Memory B cell (primary cell): ENCODE measurements around the gene PTPRN2.

Experiments
- ATAC-seq: fragments of 150-1000 bp; cut with Tn5 transposase; 2 replicates; pipeline ENCODE4 v1.10.0; 2021; ENCODE audit warnings: low read depth, mild to moderate bottlenecking, moderate library complexity
- DNase-seq, 2 donors: peaks; one replicate each; pipeline ENCODE4 v3.0.0; 2022; ENCODE audit warnings: low spot score in 2 of 2
- H3K27ac Mint-ChIP-seq: one replicate; pipeline ENCODE4 v1.8.0; 2022; ENCODE audit warnings: mild to moderate bottlenecking, moderate library complexity, mixed read lengths
- H3K27me3 Mint-ChIP-seq: one replicate; pipeline ENCODE4 v1.8.0; 2022; ENCODE audit warnings: mixed read lengths
- H3K36me3 Mint-ChIP-seq: one replicate; pipeline ENCODE4 v1.8.0; 2022; ENCODE audit warnings: mild to moderate bottlenecking, mixed read lengths
- H3K4me1 Mint-ChIP-seq: one replicate; pipeline ENCODE4 v1.8.0; 2022; ENCODE audit warnings: mixed read lengths
- H3K4me3 Mint-ChIP-seq: one replicate; pipeline ENCODE4 v1.8.0; 2022; ENCODE audit warnings: mild to moderate bottlenecking, moderate library complexity, mixed read lengths
- H3K9me3 Mint-ChIP-seq: one replicate; pipeline ENCODE4 v1.8.0; 2022; ENCODE audit warnings: mixed read lengths

PTPRN2 gene

DNA sequence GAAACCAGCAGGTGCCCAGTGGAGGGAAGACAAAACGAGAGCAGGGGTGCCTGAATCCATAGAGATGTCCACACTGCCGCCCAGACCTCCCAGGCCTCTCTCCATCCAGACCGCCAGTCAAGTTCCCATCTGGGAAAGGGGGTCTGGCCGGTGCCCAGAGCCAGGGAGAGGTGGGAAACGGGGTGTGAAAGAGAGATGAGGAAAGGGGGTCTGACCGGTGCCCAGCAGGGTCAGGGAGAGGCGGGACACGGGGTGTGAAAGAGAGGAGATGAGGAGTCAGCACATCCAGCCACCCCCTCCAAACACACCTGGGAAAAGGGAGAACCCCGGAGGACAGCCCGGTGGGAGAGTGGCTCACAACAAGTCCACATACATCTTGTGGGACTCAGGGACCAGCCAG, 185.8 kb downstream of the PTPRN2 start:
- no peak for DNase-seq
- peaks cover 5% of the 10 kb centered on the region for H3K36me3 Mint-ChIP-seq
- H3K27ac Mint-ChIP-seq, result no peak overlapping the region
- peaks cover 8% of the 10 kb centered on the region for H3K9me3 Mint-ChIP-seq
- H3K27me3 Mint-ChIP-seq, result no peaks in the 10 kb centered on the region
- H3K4me1 Mint-ChIP-seq, result no peaks in the 10 kb centered on the region
- no peak for ATAC-seq
- no peak overlapping the region for H3K4me3 Mint-ChIP-seq

- Mint-ChIP-seq H3K36me3 (peaks cover 5% of the 10 kb centered on the region), H3K9me3 (peaks cover 8% of the 10 kb centered on the region), H3K27me3 (no peaks in the 10 kb centered on the region), H3K4me1 (no peaks in the 10 kb centered on the region), H3K4me3 (no peak overlapping the region), H3K27ac (no peak overlapping the region)
- ATAC-seq (no peak), DNase-seq (no peak)
Observed at GRCh38 chr7:158401295-158401694, 186.3 kb downstream of the PTPRN2 start.

GRCh38 chr7:158400601-158401225, 186.9 kb downstream of the PTPRN2 start:
- ATAC-seq (no peak), DNase-seq (no peak)
- no peak overlapping the region for H3K27ac Mint-ChIP-seq
- H3K36me3 Mint-ChIP-seq, result peaks cover 5% of the 10 kb centered on the region
- H3K4me3 Mint-ChIP-seq, result no peak overlapping the region
- no peaks in the 10 kb centered on the region for H3K4me1 Mint-ChIP-seq
- H3K9me3 Mint-ChIP-seq, result peaks cover 8% of the 10 kb centered on the region
- H3K27me3 Mint-ChIP-seq, result no peaks in the 10 kb centered on the region

DNA sequence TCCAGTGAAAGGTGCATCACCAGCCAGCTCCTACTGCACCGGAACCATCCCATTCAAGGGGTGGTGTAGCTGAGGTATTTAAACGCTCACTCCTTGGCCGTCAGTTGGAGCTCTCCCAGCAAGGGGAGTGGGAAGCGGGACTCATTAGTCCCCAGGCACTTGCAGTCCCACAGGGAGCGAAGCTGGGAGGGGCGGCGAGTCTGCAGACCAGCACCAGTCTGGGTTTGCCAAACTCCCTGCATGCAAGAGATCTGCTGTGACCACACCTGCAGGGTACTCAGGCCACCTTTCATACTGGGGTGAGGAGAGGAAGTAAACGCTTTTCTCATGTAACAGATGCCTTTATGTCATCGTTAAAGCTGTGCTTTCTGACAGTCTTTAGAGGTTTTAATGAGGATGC, 187.9 kb downstream of the PTPRN2 start:
- Mint-ChIP-seq H3K9me3 (peaks cover 8% of the 10 kb centered on the region), H3K36me3 (peaks cover 5% of the 10 kb centered on the region)
- ATAC-seq, result no peak

GRCh38 chr7:158398750-158399149, 188.9 kb downstream of the PTPRN2 start:
- Mint-ChIP-seq H3K4me1 (no peaks in the 10 kb centered on the region), H3K36me3 (peaks cover 5% of the 10 kb centered on the region), H3K27me3 (no peaks in the 10 kb centered on the region), H3K27ac (no peak overlapping the region), H3K9me3 (peaks cover 8% of the 10 kb centered on the region), H3K4me3 (no peak overlapping the region)
- DNase-seq, result no peak
- no peak for ATAC-seq

More for the DNA sequence above, 187.9 kb downstream of the PTPRN2 start:
- no peaks in the 10 kb centered on the region for H3K27me3 Mint-ChIP-seq
- no peak for DNase-seq
- H3K4me3 Mint-ChIP-seq, result no peak overlapping the region
- H3K27ac Mint-ChIP-seq, result no peak overlapping the region
- no peaks in the 10 kb centered on the region for H3K4me1 Mint-ChIP-seq

- peaks cover 5% of the 10 kb centered on the region for H3K36me3 Mint-ChIP-seq
Observed at GRCh38 chr7:158397885-158398284, 189.7 kb downstream of the PTPRN2 start.

GRCh38 chr7:158396982-158397862, 190.4 kb downstream of the PTPRN2 start:
- Mint-ChIP-seq H3K9me3 (peaks cover 8% of the 10 kb centered on the region), H3K27ac (no peak overlapping the region), H3K36me3 (peaks cover 5% of the 10 kb centered on the region), H3K4me3 (no peak overlapping the region), H3K4me1 (no peaks in the 10 kb centered on the region), H3K27me3 (no peaks in the 10 kb centered on the region)
- DNase-seq (no peak), ATAC-seq (no peak)

More at GRCh38 chr7:158397885-158398284, 189.7 kb downstream of the PTPRN2 start:
- no peaks in the 10 kb centered on the region for H3K4me1 Mint-ChIP-seq
- H3K4me3 Mint-ChIP-seq, result no peak overlapping the region
- DNase-seq (no peak), ATAC-seq (no peak)
- H3K9me3 Mint-ChIP-seq, result peaks cover 8% of the 10 kb centered on the region
- H3K27ac Mint-ChIP-seq, result no peak overlapping the region
- H3K27me3 Mint-ChIP-seq, result no peaks in the 10 kb centered on the region

GRCh38 chr7:158396301-158396905, 191.2 kb downstream of the PTPRN2 start:
- Mint-ChIP-seq H3K4me1 (no peaks in the 10 kb centered on the region), H3K27ac (no peak overlapping the region), H3K4me3 (no peak overlapping the region), H3K36me3 (peaks cover 5% of the 10 kb centered on the region), H3K27me3 (no peaks in the 10 kb centered on the region), H3K9me3 (peaks cover 8% of the 10 kb centered on the region)
- DNase-seq (no peak), ATAC-seq (no peak)

DNA sequence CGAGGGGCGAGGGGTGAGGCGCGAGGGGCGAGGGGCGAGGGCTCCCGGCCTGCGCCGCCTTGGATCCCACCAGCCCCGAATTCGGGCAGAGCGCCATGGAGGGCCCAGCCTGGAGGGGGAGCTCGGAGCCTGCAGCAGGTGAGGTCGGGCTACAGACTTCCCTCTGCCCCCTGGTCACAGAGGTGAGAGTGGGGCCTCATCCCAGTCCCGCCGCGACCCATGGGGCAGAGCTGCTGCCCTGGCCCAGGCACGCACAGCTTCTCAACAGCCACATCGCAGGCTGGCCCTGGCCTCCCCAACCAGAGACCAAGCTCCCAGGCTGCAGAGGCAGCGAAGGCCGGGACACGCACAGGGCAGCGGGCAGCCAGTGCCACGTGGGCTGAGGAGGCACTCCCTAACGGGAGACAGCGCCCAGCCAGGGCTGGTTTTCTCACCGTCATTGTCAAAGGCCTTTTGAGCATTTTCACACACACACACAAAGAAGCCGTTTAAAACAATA, 191.8 kb downstream of the PTPRN2 start:
- Mint-ChIP-seq H3K9me3 (peaks cover 8% of the 10 kb centered on the region), H3K4me1 (no peaks in the 10 kb centered on the region), H3K36me3 (peaks cover 5% of the 10 kb centered on the region), H3K4me3 (no peak overlapping the region), H3K27me3 (no peaks in the 10 kb centered on the region), H3K27ac (no peak overlapping the region)
- DNase-seq (no peak), ATAC-seq (no peak)

DNA sequence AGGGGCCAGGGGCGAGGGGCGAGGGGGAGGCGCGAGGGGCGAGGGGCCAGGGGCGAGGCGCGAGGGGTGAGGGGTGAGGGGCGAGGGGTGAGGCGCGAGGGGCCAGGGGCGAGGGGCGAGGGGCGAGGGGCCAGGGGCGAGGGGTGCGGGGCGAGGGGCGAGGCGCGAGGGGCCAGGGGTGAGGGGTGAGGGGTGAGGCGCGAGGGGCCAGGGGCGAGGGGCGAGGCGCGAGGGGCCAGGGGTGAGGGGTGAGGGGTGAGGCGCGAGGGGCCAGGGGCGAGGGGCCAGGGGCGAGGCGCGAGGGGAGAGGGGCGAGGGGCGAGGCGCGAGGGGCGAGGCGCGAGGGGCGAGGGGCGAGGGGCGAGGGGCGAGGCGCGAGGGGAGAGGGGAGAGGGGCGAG, 192.3 kb downstream of the PTPRN2 start:
- Mint-ChIP-seq H3K4me3 (no peak overlapping the region), H3K4me1 (no peaks in the 10 kb centered on the region), H3K36me3 (peaks cover 5% of the 10 kb centered on the region), H3K27ac (no peak overlapping the region), H3K9me3 (peaks cover 8% of the 10 kb centered on the region), H3K27me3 (no peaks in the 10 kb centered on the region)
- DNase-seq (no peak), ATAC-seq (no peak)

DNA sequence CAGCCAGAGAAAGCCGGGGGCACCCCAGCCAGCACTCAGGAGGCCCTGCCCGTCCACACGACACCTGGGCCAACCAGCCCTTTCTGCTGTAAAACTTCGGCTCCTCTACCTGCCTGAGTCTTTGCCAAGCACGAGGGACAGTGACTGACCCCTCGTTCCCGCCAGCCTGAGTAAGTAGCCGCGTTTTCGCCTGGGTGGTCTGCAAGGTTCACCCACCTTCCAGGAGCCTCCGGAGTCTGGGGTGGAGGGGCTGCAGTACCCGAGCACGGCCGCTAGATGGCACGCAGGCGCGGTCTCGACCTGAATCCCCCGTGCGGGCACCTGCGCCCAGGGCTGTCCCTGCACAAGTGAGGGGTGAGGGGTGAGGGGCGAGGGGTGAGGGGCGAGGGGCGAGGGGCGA, 192.7 kb downstream of the PTPRN2 start:
- ATAC-seq, result no peak
- DNase-seq, result peak; percentile 11 to 16
- Mint-ChIP-seq H3K9me3 (peaks cover 8% of the 10 kb centered on the region), H3K4me3 (no peak overlapping the region), H3K27ac (no peak overlapping the region), H3K27me3 (no peaks in the 10 kb centered on the region), H3K4me1 (no peaks in the 10 kb centered on the region), H3K36me3 (peaks cover 5% of the 10 kb centered on the region)

GRCh38 chr7:158393926-158394625, 193.5 kb downstream of the PTPRN2 start:
- Mint-ChIP-seq H3K4me3 (no peak overlapping the region), H3K9me3 (peaks cover 7% of the 10 kb centered on the region), H3K27ac (no peak overlapping the region), H3K27me3 (no peaks in the 10 kb centered on the region), H3K36me3 (peaks cover 3% of the 10 kb centered on the region), H3K4me1 (no peaks in the 10 kb centered on the region)
- no peak for DNase-seq
- no peak for ATAC-seq

DNA sequence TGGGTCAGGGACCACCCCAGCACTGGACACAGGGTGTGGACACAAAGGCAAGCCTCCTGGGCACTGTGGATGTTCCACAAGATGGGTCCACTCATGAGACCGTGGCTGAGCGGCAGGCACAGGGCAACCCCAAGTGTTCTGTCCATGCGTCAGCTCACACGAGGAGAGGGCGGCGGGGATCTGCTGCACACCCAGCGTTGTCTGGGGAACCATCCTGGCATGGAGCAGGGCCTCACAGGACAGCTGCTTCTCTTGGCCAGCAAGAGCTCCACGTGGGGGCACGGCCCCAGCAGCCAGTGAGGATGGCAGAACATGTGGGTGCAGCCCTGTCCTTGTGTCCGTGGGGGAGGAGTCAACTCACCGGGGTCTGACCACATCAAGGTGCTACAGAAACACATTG, 195.4 kb downstream of the PTPRN2 start:
- DNase-seq (no peak), ATAC-seq (no peak)
- Mint-ChIP-seq H3K4me3 (no peak overlapping the region), H3K27ac (no peak overlapping the region), H3K27me3 (peaks cover 2% of the 10 kb centered on the region), H3K4me1 (no peaks in the 10 kb centered on the region), H3K36me3 (no peaks in the 10 kb centered on the region), H3K9me3 (no peaks in the 10 kb centered on the region)

DNA sequence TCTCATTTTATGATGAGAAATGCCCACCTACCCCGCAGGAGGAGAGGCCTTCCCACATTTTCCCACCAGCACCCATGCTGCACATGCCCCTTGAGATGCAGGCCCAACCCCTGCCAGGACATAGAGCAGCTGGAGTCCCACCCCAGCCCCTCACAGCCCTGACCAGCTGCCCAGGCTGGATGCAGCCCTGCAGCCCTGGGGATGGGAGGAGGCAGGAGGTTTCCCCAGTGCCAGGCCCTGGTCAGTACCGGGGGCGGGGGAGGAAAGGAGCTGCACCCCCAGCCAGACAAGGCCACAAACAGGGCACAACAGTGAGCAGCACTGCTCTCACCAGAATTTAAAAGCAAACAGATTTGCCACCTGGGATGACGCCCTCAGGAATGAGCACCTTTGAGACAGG, 196.1 kb downstream of the PTPRN2 start:
- H3K4me1 Mint-ChIP-seq, result no peaks in the 10 kb centered on the region
- ATAC-seq (no peak), DNase-seq (no peak)
- H3K36me3 Mint-ChIP-seq, result no peaks in the 10 kb centered on the region
- H3K4me3 Mint-ChIP-seq, result no peak overlapping the region
- H3K27me3 Mint-ChIP-seq, result peaks cover 2% of the 10 kb centered on the region
- no peaks in the 10 kb centered on the region for H3K9me3 Mint-ChIP-seq
- no peak overlapping the region for H3K27ac Mint-ChIP-seq
